NT2/D1 (cell line): ENCODE data around the gene PPA2.
"Not testable (repeated sequence)": the region's sequence is repeated elsewhere in the genome, so short reads cannot be mapped to it uniquely, and the experiment has no call there.

ENCODE experiments used
- DNase-seq: peaks from one replicate; pipeline ENCODE4 v3.0.0-alpha.2; 2011; ENCODE audit warnings: low read depth, low spot score
- H3K27me3 ChIP-seq: 2 replicates; pipeline ENCODE4 v1.6.0; 2011; ENCODE audit warnings: mild to moderate bottlenecking; ENCODE audit not compliant: insufficient read length, insufficient read depth
- H3K36me3 ChIP-seq: 2 replicates; pipeline ENCODE4 v1.6.1; 2011; ENCODE audit warnings: mild to moderate bottlenecking, low read length, mixed read lengths; ENCODE audit not compliant: insufficient read depth, insufficient read length
- H3K4me1 ChIP-seq: 2 replicates; pipeline ENCODE4 v1.5.1; 2011; ENCODE audit not compliant: insufficient read depth, insufficient read length
- H3K4me3 ChIP-seq: 2 replicates; pipeline ENCODE4 v1.5.1; 2011; ENCODE audit warnings: low read depth; ENCODE audit not compliant: insufficient read length
- H3K9ac ChIP-seq: 2 replicates; pipeline ENCODE4 v1.6.0; 2011; ENCODE audit warnings: low read depth; ENCODE audit not compliant: insufficient read length
- H3K9me3 ChIP-seq: 2 replicates; pipeline ENCODE4 v1.5.1; 2011; ENCODE audit warnings: mild to moderate bottlenecking, low read length; ENCODE audit not compliant: insufficient read depth
- SUZ12 ChIP-seq: IDR thresholded peaks from 2 replicates; pipeline ENCODE4 v1.6.1; 2011; ENCODE audit not compliant: insufficient read length, insufficient read depth; ENCODE audit errors: extremely low read depth
- YY1 ChIP-seq: IDR thresholded peaks from 2 replicates; pipeline ENCODE4 v1.6.1; 2011; ENCODE audit not compliant: insufficient read length, insufficient read depth
- ZNF274 ChIP-seq: IDR thresholded peaks from 2 replicates; pipeline ENCODE4 v1.6.1; 2011; ENCODE audit warnings: mild to moderate bottlenecking, low read depth, low read length

PPA2 gene

GRCh38 chr4:105415281-105415744 lies 58.5 kb downstream of the PPA2 start:
- H3K9me3 ChIP-seq, result no peaks in the 10 kb centered on the region
- H3K9ac ChIP-seq, result no peak overlapping the region
- H3K36me3 ChIP-seq, result peaks cover 5% of the 10 kb centered on the region
- H3K4me3 ChIP-seq, result no peak overlapping the region
- H3K4me1 ChIP-seq, result no peaks in the 10 kb centered on the region
- DNase-seq, result no peak
- TF ChIP-seq YY1, result no peak
- no peak for TF ChIP-seq SUZ12
- no peak for TF ChIP-seq ZNF274
- H3K27me3 ChIP-seq, result no peaks in the 10 kb centered on the region

- Histone ChIP-seq H3K9ac (no peak overlapping the region), H3K9me3 (no peaks in the 10 kb centered on the region), H3K27me3 (no peaks in the 10 kb centered on the region), H3K4me3 (no peak overlapping the region), H3K4me1 (no peaks in the 10 kb centered on the region), H3K36me3 (peaks cover 5% of the 10 kb centered on the region)
- no peak for DNase-seq
- no peak for TF ChIP-seq ZNF274
- no peak for TF ChIP-seq YY1
- no peak for TF ChIP-seq SUZ12
Measured at GRCh38 chr4:105414316-105414715, 59.5 kb downstream of the PPA2 start.

DNA sequence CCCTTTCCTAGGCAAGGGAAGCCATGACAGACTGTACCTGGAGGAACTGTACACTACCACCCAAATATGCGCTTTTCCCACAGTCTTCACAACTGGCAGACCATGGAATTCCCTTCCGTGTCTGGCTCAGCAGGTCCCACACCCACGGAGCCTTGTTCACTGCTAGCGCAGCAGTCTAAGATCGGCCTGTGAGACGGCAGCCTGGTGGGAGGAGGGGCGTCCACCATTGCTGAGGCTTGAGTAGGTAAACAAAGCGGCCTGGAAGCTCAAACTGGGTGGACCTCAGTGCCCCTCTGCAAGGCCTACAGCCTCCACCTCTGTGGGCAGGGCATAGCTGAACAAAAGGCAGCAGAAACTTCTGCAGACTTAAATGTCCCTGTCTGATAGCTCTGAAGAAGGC lies 64.7 kb downstream of the PPA2 start:
- not testable (repeated sequence) for H3K36me3 ChIP-seq

DNA sequence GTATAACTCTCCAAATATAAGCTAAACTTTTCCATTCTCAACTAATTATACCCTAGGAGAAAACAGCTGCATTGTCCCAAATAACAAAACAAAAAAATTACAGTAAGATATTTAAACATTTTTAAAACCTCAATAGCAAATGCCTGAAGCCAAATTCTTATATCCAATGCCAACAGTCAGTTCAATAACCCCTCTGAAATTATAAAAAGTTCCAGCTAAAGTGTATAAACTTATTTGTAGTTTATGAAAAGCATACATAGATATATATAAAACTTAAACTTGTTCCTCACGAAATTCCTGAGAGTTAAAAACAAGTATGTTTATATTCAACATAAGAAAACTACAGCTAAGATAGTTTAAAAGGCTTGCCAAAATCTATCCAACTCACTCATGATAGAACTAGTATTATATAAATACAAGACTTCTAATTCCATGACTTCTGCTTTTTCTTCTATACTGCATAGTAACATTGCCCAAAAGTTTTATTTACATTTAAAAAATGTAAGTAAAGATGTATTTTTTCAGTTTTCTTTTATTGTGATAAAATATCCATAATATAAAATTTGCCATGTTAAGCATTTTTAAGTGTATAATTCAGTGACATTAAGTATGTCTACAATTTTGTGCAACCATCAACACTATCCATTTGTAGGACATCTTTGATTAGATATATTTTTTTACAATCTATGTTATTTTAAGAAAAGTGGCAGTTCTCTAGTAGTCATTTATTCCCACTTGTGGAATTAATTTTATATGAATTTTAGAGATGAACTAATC lies 72.8 kb downstream of the PPA2 start:
- Histone ChIP-seq H3K36me3 (no peaks in the 10 kb centered on the region), H3K4me1 (no peaks in the 10 kb centered on the region), H3K4me3 (no peak overlapping the region), H3K9ac (no peak overlapping the region), H3K27me3 (no peaks in the 10 kb centered on the region), H3K9me3 (no peaks in the 10 kb centered on the region)
- DNase-seq, result no peak
- no peak for TF ChIP-seq YY1
- TF ChIP-seq ZNF274, result no peak
- no peak for TF ChIP-seq SUZ12

More for the DNA sequence above, 64.7 kb downstream of the PPA2 start:
- not testable (repeated sequence) for DNase-seq, H3K9me3 ChIP-seq, H3K27me3 ChIP-seq, H3K4me1 ChIP-seq, H3K4me3 ChIP-seq, H3K9ac ChIP-seq

DNA sequence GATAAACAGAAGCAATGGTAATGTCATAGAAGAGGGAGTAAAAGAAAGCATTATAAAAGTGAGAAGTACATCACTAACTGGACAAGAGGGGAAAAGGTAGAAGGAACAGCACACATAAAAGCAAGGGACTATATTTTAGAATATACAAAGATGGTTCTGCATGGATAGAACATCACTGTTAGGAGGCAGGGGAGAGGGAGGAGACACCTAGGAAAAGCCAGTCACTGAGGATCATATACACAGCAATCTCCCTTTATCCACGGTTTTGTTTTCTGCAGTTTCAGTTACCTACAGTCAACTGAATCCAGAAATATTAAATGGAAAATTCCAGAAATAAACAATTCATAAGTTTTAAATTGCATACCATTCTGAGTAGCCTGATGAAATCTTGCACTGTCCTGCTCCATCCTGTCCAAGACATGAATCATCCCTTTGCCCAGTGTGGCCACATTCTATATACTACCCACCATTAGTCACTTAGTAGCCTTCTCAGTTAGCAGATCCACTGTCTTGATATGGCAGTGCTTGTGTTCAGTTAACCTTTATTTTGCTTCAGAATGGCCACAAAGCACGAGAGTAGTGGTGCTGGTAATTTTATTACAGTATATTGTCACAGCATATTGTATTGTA lies 74.2 kb downstream of the PPA2 start:
- Histone ChIP-seq H3K9me3 (no peaks in the 10 kb centered on the region), H3K36me3 (no peaks in the 10 kb centered on the region), H3K4me3 (no peak overlapping the region), H3K9ac (no peak overlapping the region), H3K27me3 (no peaks in the 10 kb centered on the region), H3K4me1 (no peaks in the 10 kb centered on the region)
- DNase-seq, result no peak
- TF ChIP-seq SUZ12 (no peak), YY1 (no peak), ZNF274 (no peak)

DNA sequence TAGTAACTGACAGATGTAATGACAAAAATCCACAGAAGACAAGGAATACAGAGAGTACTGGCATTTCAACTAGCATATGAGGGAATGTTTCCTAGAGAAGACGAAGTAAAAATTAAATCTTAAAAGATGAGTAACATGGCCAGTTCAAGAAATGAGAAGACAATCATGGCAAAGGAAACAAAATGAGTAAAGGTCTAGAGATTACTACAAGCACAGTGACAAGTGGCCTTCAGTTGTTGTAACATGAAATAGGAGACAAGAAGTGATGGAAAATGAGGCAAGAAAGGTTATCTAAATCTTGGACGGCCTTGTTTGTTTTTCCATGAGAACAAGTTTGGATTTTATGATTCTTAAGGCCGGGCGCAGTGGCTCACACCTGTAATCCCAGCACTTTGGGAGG lies 81.0 kb downstream of the PPA2 start:
- no peak overlapping the region for H3K9ac ChIP-seq
- no peak for TF ChIP-seq ZNF274
- no peak for TF ChIP-seq YY1
- TF ChIP-seq SUZ12, result no peak
- no peaks in the 10 kb centered on the region for H3K27me3 ChIP-seq
- no peaks in the 10 kb centered on the region for H3K9me3 ChIP-seq
- no peak for DNase-seq
- H3K36me3 ChIP-seq, result peaks cover 2% of the 10 kb centered on the region
- no peak overlapping the region for H3K4me3 ChIP-seq
- no peaks in the 10 kb centered on the region for H3K4me1 ChIP-seq

- Histone ChIP-seq H3K27me3 (no peaks in the 10 kb centered on the region), H3K4me3 (no peak overlapping the region), H3K36me3 (peaks cover 8% of the 10 kb centered on the region), H3K9ac (no peak overlapping the region), H3K9me3 (no peaks in the 10 kb centered on the region), H3K4me1 (no peaks in the 10 kb centered on the region)
- DNase-seq, result no peak
- TF ChIP-seq ZNF274, result no peak
Measured at GRCh38 chr4:105389167-105389566, 84.7 kb downstream of the PPA2 start.
